ENCODE data around the gene MGMT. TPM values are rescaled to one million over a fixed set of nuclear protein-coding genes. Genes with fewer than 3 reads are reported as not detected.

MGMT gene
- total RNA-seq, 1 donor from 2014 or later: 25.9 TPM

GRCh38 chr10:129516846-129517679 lies 50.0 kb downstream of the MGMT start:
- H3K4me1 Mint-ChIP-seq (ENCODE audit: unreplicated experiment): peaks cover 16% of the 10 kb centered on the region
- TF ChIP-seq CTCF (IDR thresholded peaks at IDR 0.05; ENCODE audit: unreplicated experiment): no peak
- H3K27me3 Mint-ChIP-seq (ENCODE audit: unreplicated experiment): peaks cover 5% of the 10 kb centered on the region
- no peaks in the 10 kb centered on the region for H3K9me3 Mint-ChIP-seq (ENCODE audit: unreplicated experiment)
- no peaks in the 10 kb centered on the region for H3K36me3 Mint-ChIP-seq (ENCODE audit: low read depth, unreplicated experiment)
- H3K27ac Mint-ChIP-seq (ENCODE audit: unreplicated experiment): no peak overlapping the region
- DNase-seq (ENCODE audit: low spot score): no peak
- H3K4me3 Mint-ChIP-seq (ENCODE audit: unreplicated experiment): no peak overlapping the region

GRCh38 chr10:129517680-129518057 lies 50.6 kb downstream of the MGMT start:
- no peaks in the 10 kb centered on the region for H3K36me3 Mint-ChIP-seq (ENCODE audit: low read depth, unreplicated experiment)
- no peak for DNase-seq (ENCODE audit: low spot score)

GRCh38 chr10:129518793-129519192 lies 51.8 kb downstream of the MGMT start:
- Mint-ChIP-seq H3K27ac (ENCODE audit: unreplicated experiment) (no peak overlapping the region), H3K4me1 (ENCODE audit: unreplicated experiment) (peaks cover 16% of the 10 kb centered on the region), H3K36me3 (ENCODE audit: low read depth, unreplicated experiment) (no peaks in the 10 kb centered on the region), H3K27me3 (ENCODE audit: unreplicated experiment) (peaks cover 5% of the 10 kb centered on the region), H3K4me3 (ENCODE audit: unreplicated experiment) (no peak overlapping the region), H3K9me3 (ENCODE audit: unreplicated experiment) (no peaks in the 10 kb centered on the region)
- no peak for DNase-seq (ENCODE audit: low spot score)
- no peak for TF ChIP-seq CTCF (IDR thresholded peaks at IDR 0.05; ENCODE audit: unreplicated experiment)

More at GRCh38 chr10:129517680-129518057, 50.6 kb downstream of the MGMT start:
- no peak overlapping the region for H3K27ac Mint-ChIP-seq (ENCODE audit: unreplicated experiment)
- no peak overlapping the region for H3K4me3 Mint-ChIP-seq (ENCODE audit: unreplicated experiment)
- no peak for TF ChIP-seq CTCF (IDR thresholded peaks at IDR 0.05; ENCODE audit: unreplicated experiment)
- peaks cover 16% of the 10 kb centered on the region for H3K4me1 Mint-ChIP-seq (ENCODE audit: unreplicated experiment)
- H3K9me3 Mint-ChIP-seq (ENCODE audit: unreplicated experiment): no peaks in the 10 kb centered on the region
- H3K27me3 Mint-ChIP-seq (ENCODE audit: unreplicated experiment): peaks cover 5% of the 10 kb centered on the region

GRCh38 chr10:129520440-129521080 lies 53.5 kb downstream of the MGMT start:
- no peak overlapping the region for H3K4me3 Mint-ChIP-seq (ENCODE audit: unreplicated experiment)
- H3K4me1 Mint-ChIP-seq (ENCODE audit: unreplicated experiment): peaks cover 9% of the 10 kb centered on the region
- no peaks in the 10 kb centered on the region for H3K9me3 Mint-ChIP-seq (ENCODE audit: unreplicated experiment)
- no peak for DNase-seq (ENCODE audit: low spot score)
- H3K36me3 Mint-ChIP-seq (ENCODE audit: low read depth, unreplicated experiment): no peaks in the 10 kb centered on the region
- peaks cover 5% of the 10 kb centered on the region for H3K27me3 Mint-ChIP-seq (ENCODE audit: unreplicated experiment)
- TF ChIP-seq CTCF (IDR thresholded peaks at IDR 0.05; ENCODE audit: unreplicated experiment): no peak
- no peak overlapping the region for H3K27ac Mint-ChIP-seq (ENCODE audit: unreplicated experiment)
